ENCODE measurements around the gene CNTNAP5. TPM values are rescaled to one million over a fixed set of nuclear protein-coding genes. Genes with fewer than 3 reads are reported as not detected.

Gene CNTNAP5
- total RNA-seq, 1 donor from 2014 or later = not detected

- Mint-ChIP-seq H3K27me3 (ENCODE audit: insufficient read depth, low read depth) (peaks cover 2% of the 10 kb centered on the region), H3K27ac (no peak overlapping the region), H3K36me3 (no peaks in the 10 kb centered on the region), H3K9me3 (no peaks in the 10 kb centered on the region), H3K4me1 (peaks cover 5% of the 10 kb centered on the region), H3K4me3 (no peak overlapping the region)
- Histone ChIP-seq H3K36me3 (no peaks in the 10 kb centered on the region), H3K9ac (no peak overlapping the region), H3K4me2 (no peak overlapping the region), H3K4me1 (peaks cover 6% of the 10 kb centered on the region), H3K4me3 (no peak overlapping the region), H2AFZ (replicated peaks) (no peak overlapping the region), H3K27me3 (no peaks in the 10 kb centered on the region), H3K27ac (no peak overlapping the region), H4K20me1 (ENCODE audit: low read depth) (no peaks in the 10 kb centered on the region), H3K9me3 (ENCODE audit: low read depth) (no peaks in the 10 kb centered on the region), H3F3A (ENCODE audit: low read depth) (no peaks in the 10 kb centered on the region), H3K79me2 (ENCODE audit: low read depth) (no peaks in the 10 kb centered on the region)
- no peak for TF ChIP-seq EZH2phosphoT487 (IDR thresholded peaks at IDR 0.05)
- TF ChIP-seq, protein P1, sequence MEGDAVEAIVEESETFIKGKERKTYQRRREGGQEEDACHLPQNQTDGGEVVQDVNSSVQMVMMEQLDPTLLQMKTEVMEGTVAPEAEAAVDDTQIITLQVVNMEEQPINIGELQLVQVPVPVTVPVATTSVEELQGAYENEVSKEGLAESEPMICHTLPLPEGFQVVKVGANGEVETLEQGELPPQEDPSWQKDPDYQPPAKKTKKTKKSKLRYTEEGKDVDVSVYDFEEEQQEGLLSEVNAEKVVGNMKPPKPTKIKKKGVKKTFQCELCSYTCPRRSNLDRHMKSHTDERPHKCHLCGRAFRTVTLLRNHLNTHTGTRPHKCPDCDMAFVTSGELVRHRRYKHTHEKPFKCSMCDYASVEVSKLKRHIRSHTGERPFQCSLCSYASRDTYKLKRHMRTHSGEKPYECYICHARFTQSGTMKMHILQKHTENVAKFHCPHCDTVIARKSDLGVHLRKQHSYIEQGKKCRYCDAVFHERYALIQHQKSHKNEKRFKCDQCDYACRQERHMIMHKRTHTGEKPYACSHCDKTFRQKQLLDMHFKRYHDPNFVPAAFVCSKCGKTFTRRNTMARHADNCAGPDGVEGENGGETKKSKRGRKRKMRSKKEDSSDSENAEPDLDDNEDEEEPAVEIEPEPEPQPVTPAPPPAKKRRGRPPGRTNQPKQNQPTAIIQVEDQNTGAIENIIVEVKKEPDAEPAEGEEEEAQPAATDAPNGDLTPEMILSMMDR (IDR thresholded peaks at IDR 0.05) = no peak
- TF ChIP-seq EZH2 (IDR thresholded peaks at IDR 0.05) = no peak
- DNase-seq (ENCODE audit: low spot score) = no peak
Observed at GRCh38 chr2:124867247-124867646, 842.2 kb downstream of the CNTNAP5 start.

DNA sequence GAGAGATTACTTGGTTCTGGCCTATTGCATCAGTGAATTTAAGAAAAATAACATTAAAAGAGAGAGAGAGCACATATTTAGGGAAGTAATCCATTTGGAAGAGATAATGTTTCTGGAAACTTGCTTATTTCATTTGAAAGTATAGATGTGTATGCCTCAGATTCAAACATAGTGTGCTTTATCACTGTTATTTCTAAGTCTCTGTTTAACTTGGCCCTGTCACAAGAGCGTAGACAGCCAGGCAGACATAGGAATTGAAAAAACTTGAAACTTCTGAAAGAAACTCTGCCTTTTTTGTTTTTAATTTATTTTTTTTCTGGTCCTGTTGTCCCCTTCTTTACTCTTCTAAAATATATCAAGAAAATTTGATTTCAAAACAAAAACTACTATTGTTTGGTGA lies 849.1 kb downstream of the CNTNAP5 start:
- TF ChIP-seq, protein P1 (IDR thresholded peaks at IDR 0.05) = no peak
- TF ChIP-seq EZH2 (IDR thresholded peaks at IDR 0.05) = no peak
- no peak for TF ChIP-seq EZH2phosphoT487 (IDR thresholded peaks at IDR 0.05)
- Histone ChIP-seq H3K36me3 (no peaks in the 10 kb centered on the region), H3K9ac (no peak overlapping the region), H3F3A (ENCODE audit: low read depth) (no peaks in the 10 kb centered on the region), H3K9me3 (ENCODE audit: low read depth) (no peaks in the 10 kb centered on the region), H2AFZ (replicated peaks) (no peak overlapping the region), H3K27ac (no peak overlapping the region), H4K20me1 (ENCODE audit: low read depth) (no peaks in the 10 kb centered on the region), H3K27me3 (no peaks in the 10 kb centered on the region), H3K79me2 (ENCODE audit: low read depth) (no peaks in the 10 kb centered on the region), H3K4me2 (no peak overlapping the region), H3K4me1 (peaks cover 3% of the 10 kb centered on the region), H3K4me3 (no peak overlapping the region)
- H3K27me3 Mint-ChIP-seq (ENCODE audit: insufficient read depth, low read depth) = no peaks in the 10 kb centered on the region
- DNase-seq (ENCODE audit: low spot score) = no peak
- H3K4me1 Mint-ChIP-seq = peaks cover 1% of the 10 kb centered on the region
- no peaks in the 10 kb centered on the region for H3K36me3 Mint-ChIP-seq
- no peak overlapping the region for H3K27ac Mint-ChIP-seq
- no peaks in the 10 kb centered on the region for H3K9me3 Mint-ChIP-seq
- no peak overlapping the region for H3K4me3 Mint-ChIP-seq

GRCh38 chr2:124874676-124875075 lies 849.6 kb downstream of the CNTNAP5 start:
- Histone ChIP-seq H4K20me1 (ENCODE audit: low read depth) (no peaks in the 10 kb centered on the region), H3K27ac (no peak overlapping the region), H3K4me3 (no peak overlapping the region), H3K9ac (no peak overlapping the region), H3K4me2 (no peak overlapping the region), H2AFZ (replicated peaks) (no peak overlapping the region), H3K9me3 (ENCODE audit: low read depth) (no peaks in the 10 kb centered on the region), H3K4me1 (no peaks in the 10 kb centered on the region), H3K27me3 (no peaks in the 10 kb centered on the region), H3K79me2 (ENCODE audit: low read depth) (no peaks in the 10 kb centered on the region), H3F3A (ENCODE audit: low read depth) (no peaks in the 10 kb centered on the region), H3K36me3 (no peaks in the 10 kb centered on the region)
- Mint-ChIP-seq H3K4me1 (no peaks in the 10 kb centered on the region), H3K9me3 (no peaks in the 10 kb centered on the region), H3K36me3 (no peaks in the 10 kb centered on the region), H3K27me3 (ENCODE audit: insufficient read depth, low read depth) (no peaks in the 10 kb centered on the region), H3K4me3 (no peak overlapping the region), H3K27ac (no peak overlapping the region)
- TF ChIP-seq EZH2 (IDR thresholded peaks at IDR 0.05) (no peak), EZH2phosphoT487 (IDR thresholded peaks at IDR 0.05) (no peak)
- TF ChIP-seq, protein P1 (IDR thresholded peaks at IDR 0.05) = no peak
- DNase-seq (ENCODE audit: low spot score) = no peak
